RWPE1 (cell line): ENCODE results near the gene USP12.
"Not testable (repeated sequence)": the region's sequence is repeated elsewhere in the genome, so short reads cannot be mapped to it uniquely, and the experiment has no call there.

Source experiments
- CTCF ChIA-PET: fragments of 350-600 bp; sonication (Branson Sonifier 250); formaldehyde crosslinking; extraction: SDS; loops from one replicate; lab custom pipeline; 2021; lab: Yijun Ruan, JAX
- POLR2A ChIA-PET: fragments of 400-600 bp; formaldehyde crosslinking; extraction: SDS; loops from one replicate; lab custom pipeline; 2020; ENCODE audit warnings: antibody characterized with exemption; ENCODE audit not compliant: low non-redundant PET; lab: Yijun Ruan, JAX
- DNase-seq: peaks from one replicate; pipeline ENCODE4 v3.0.0; 2012; ENCODE audit warnings: low spot score
- H3K27ac ChIP-seq: fragments of 450-650 bp; 2 replicates; pipeline ENCODE4 v1.5.1; 2017
- CTCF ChIP-seq: fragments of 450-650 bp; conservative IDR thresholded peaks from 2 replicates; pipeline ENCODE4 v1.5.1; 2017; ENCODE audit warnings: low read depth, mild to moderate bottlenecking

Gene USP12

GRCh38 chr13:27079421-27079958 is 92.1 kb downstream of the USP12 start:
- H3K27ac ChIP-seq: no peak overlapping the region
- CTCF ChIA-PET: no interaction called here
- TF ChIP-seq CTCF: no peak
- DNase-seq: no peak
- POLR2A ChIA-PET: no interaction called here

GRCh38 chr13:27077451-27077850 is 94.2 kb downstream of the USP12 start:
- TF ChIP-seq CTCF: no peak

GRCh38 chr13:27076421-27076820 is 95.2 kb downstream of the USP12 start:
- H3K27ac ChIP-seq: no peak overlapping the region
- POLR2A ChIA-PET: no interaction called here
- no peak for DNase-seq
- TF ChIP-seq CTCF: no peak
- CTCF ChIA-PET: no interaction called here

More at GRCh38 chr13:27077451-27077850, 94.2 kb downstream of the USP12 start:
- H3K27ac ChIP-seq: no peak overlapping the region
- ChIA-PET POLR2A (no interaction called here), CTCF (no interaction called here)
- DNase-seq: no peak

GRCh38 chr13:27073186-27073585 is 98.4 kb downstream of the USP12 start:
- ChIA-PET CTCF (no interaction called here), POLR2A (no interaction called here)
- H3K27ac ChIP-seq: no peak overlapping the region
- DNase-seq: no peak
- no peak for TF ChIP-seq CTCF

GRCh38 chr13:27066123-27066522 is 105.5 kb downstream of the USP12 start:
- CTCF ChIA-PET, H3K27ac ChIP-seq, DNase-seq, POLR2A ChIA-PET: not testable (repeated sequence)

- ChIA-PET POLR2A (no interaction called here), CTCF (no interaction called here)
- no peak for TF ChIP-seq CTCF
- no peak overlapping the region for H3K27ac ChIP-seq
- no peak for DNase-seq
These were observed 106.0 kb downstream of the USP12 start for GRCh38 chr13:27065582-27065981.

- POLR2A ChIA-PET: no interaction called here
- CTCF ChIA-PET: no interaction called here
- TF ChIP-seq CTCF: no peak
- no peak overlapping the region for H3K27ac ChIP-seq
- DNase-seq: no peak
These were observed 107.2 kb downstream of the USP12 start for GRCh38 chr13:27064252-27064995.
